ENCODE measurements around the gene C1orf21.

GRCh38 chr1:184362876-184363275 is 24.0 kb upstream of the C1orf21 start:
- TF ChIP-seq EZH2 (IDR thresholded peaks at IDR 0.05) (no peak), POLR2AphosphoS5 (IDR thresholded peaks at IDR 0.05; ENCODE audit: borderline replicate concordance, low read depth, low read length) (no peak), FOXP2 (optimal IDR thresholded peaks at IDR 0.05; ENCODE audit: control extremely low read depth, extremely low read length, insufficient read depth) (no peak)
